MM.1S (cell line): ENCODE data around the gene ABCA1.
"Not testable (repeated sequence)": the region's sequence is repeated elsewhere in the genome, so short reads cannot be mapped to it uniquely, and the experiment has no call there.

Experiments
- EZH2phosphoT487 ChIP-seq: fragments of 300-600 bp; sonication (generic); IDR thresholded peaks from 2 replicates; pipeline ENCODE4 v1.6.1; 2018; ENCODE audit warnings: antibody characterized with exemption, low read length
- TF ChIP-seq, protein P1 (sequence below): fragments of 300-600 bp; sonication (generic); IDR thresholded peaks from 2 replicates; pipeline ENCODE4 v1.5.1; 2016; ENCODE audit warnings: antibody characterized with exemption, low read length, mixed read lengths

DNA sequence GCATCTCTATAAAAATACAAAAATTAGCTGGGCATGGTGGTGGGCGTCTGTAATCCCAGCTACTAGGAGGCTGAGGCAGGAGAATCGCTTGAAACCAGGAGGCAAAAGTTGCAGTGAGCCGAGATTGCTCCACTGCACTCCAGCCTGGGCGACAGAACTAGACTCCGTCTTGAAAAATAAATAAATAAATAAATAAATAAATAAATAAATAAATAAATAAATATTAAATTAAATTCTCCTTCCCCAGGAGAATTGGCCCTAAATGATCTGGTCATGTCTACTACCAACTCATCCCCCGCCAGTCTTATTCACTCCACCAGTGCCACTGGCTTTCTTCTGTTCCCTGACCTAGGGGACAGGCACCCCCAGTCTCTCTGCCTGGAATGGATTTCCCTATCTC is 29.6 kb downstream of the ABCA1 start:
- TF ChIP-seq, protein P1, sequence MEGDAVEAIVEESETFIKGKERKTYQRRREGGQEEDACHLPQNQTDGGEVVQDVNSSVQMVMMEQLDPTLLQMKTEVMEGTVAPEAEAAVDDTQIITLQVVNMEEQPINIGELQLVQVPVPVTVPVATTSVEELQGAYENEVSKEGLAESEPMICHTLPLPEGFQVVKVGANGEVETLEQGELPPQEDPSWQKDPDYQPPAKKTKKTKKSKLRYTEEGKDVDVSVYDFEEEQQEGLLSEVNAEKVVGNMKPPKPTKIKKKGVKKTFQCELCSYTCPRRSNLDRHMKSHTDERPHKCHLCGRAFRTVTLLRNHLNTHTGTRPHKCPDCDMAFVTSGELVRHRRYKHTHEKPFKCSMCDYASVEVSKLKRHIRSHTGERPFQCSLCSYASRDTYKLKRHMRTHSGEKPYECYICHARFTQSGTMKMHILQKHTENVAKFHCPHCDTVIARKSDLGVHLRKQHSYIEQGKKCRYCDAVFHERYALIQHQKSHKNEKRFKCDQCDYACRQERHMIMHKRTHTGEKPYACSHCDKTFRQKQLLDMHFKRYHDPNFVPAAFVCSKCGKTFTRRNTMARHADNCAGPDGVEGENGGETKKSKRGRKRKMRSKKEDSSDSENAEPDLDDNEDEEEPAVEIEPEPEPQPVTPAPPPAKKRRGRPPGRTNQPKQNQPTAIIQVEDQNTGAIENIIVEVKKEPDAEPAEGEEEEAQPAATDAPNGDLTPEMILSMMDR: not testable (repeated sequence)
- TF ChIP-seq EZH2phosphoT487: not testable (repeated sequence)
